A549 (cell line): ENCODE measurements around the gene FOXP1. TPM values are rescaled to one million over a fixed set of nuclear protein-coding genes. Genes with fewer than 3 reads are reported as not detected.

ENCODE experiments used
- ATAC-seq, 2 experiments: fragments of 200-7000 bp in 1 of 2; fragments of >200 bp in 1 of 2; cut with Nextera tagmentation in 1 of 2; cut with Tn5 transposase in 1 of 2; 3 replicates each; pipeline versions ENCODE4 v1.8.0 to v1.9.1; 2018 to 2020; ENCODE audit warnings: mild to moderate bottlenecking in 1 of 2, moderate library complexity in 1 of 2
- CTCF ChIA-PET: fragments of 300-600 bp; sonication (Branson Sonifier 250); formaldehyde crosslinking; extraction: SDS; loops from one replicate; lab custom pipeline; 2021; ENCODE audit warnings: antibody characterized with exemption, inconsistent platforms; lab: Yijun Ruan, JAX
- POLR2A ChIA-PET: fragments of 350-600 bp; formaldehyde crosslinking; extraction: SDS; loops from one replicate; lab custom pipeline; 2021; ENCODE audit warnings: antibody characterized with exemption, inconsistent platforms; lab: Yijun Ruan, JAX
- DNase-seq, 2 experiments: peaks; one replicate each; pipeline versions ENCODE4 v3.0.0 to v3.0.0-alpha.2; 2011 to 2016; ENCODE audit warnings: low read depth in 1 of 2, low spot score in 1 of 2
- FAIRE-seq: peaks from 2 replicates; lab custom pipeline; 2011; peaks lifted over from hg19 to GRCh38; lab: Jason Lieb, UNC
- H3K27ac ChIP-seq, 2 experiments: fragments of >200 bp; sonication (Bioruptor Twin); formaldehyde crosslinking; 3 replicates each; pipeline ENCODE4 v1.5.1; 2016 to 2017
- H3K4me1 ChIP-seq: fragments of >200 bp; sonication (Bioruptor Twin); formaldehyde crosslinking; 3 replicates; pipeline ENCODE4 v1.6.1; 2016
- H3K4me2 ChIP-seq: fragments of >200 bp; sonication (Bioruptor Twin); formaldehyde crosslinking; 3 replicates; pipeline ENCODE4 v1.6.1; 2016
- H3K4me3 ChIP-seq: fragments of >200 bp; sonication (Bioruptor Twin); formaldehyde crosslinking; 3 replicates; pipeline ENCODE4 v1.5.1; 2016
- H3K9me3 ChIP-seq: fragments of >200 bp; sonication (Bioruptor Twin); formaldehyde crosslinking; 3 replicates; pipeline ENCODE4 v1.6.1; 2016
- BHLHE40 ChIP-seq: IDR thresholded peaks from 2 replicates; pipeline ENCODE4 v1.6.1; 2012; ENCODE audit warnings: low read depth, low read length, inconsistent platforms
- CBX8 ChIP-seq: fragments of 200-600 bp; sonication (generic); IDR thresholded peaks from 2 replicates; pipeline ENCODE4 v1.6.1; 2016
- CHD4 ChIP-seq: fragments of 200-600 bp; sonication (generic); IDR thresholded peaks from 2 replicates; pipeline ENCODE4 v1.6.1; 2016; ENCODE audit warnings: antibody characterized with exemption, mild to moderate bottlenecking, borderline replicate concordance
- EHMT2 ChIP-seq: fragments of 200-600 bp; sonication (generic); IDR thresholded peaks from 2 replicates; pipeline ENCODE4 v1.6.1; 2016; ENCODE audit warnings: antibody characterized with exemption, low read depth, mild to moderate bottlenecking, moderate library complexity
- ESRRA ChIP-seq: fragments of 150-350 bp; IDR thresholded peaks from 2 replicates; pipeline ENCODE4 v1.6.1; 2014; ENCODE audit warnings: mild to moderate bottlenecking, low read length, borderline replicate concordance
- FOSB ChIP-seq: fragments of 250-450 bp; sonication (Bioruptor Pico); IDR thresholded peaks from 2 replicates; pipeline ENCODE4 v1.5.0; 2020; ENCODE audit warnings: mild to moderate bottlenecking, moderate library complexity
- HEYL ChIP-seq: fragments of 250-450 bp; sonication (Bioruptor Pico); IDR thresholded peaks from 2 replicates; pipeline ENCODE4 v1.8.0; 2021; ENCODE audit warnings: mild to moderate bottlenecking, moderate library complexity
- HOXA7 ChIP-seq: fragments of 250-450 bp; sonication (Bioruptor Pico); IDR thresholded peaks from 2 replicates; pipeline ENCODE4 v1.5.0; 2020; ENCODE audit warnings: mild to moderate bottlenecking, moderate library complexity
- HOXB5 ChIP-seq: fragments of 250-450 bp; sonication (Bioruptor Pico); IDR thresholded peaks from 2 replicates; pipeline ENCODE4 v1.5.0; 2020; ENCODE audit warnings: mild to moderate bottlenecking, moderate library complexity
- KDM1A ChIP-seq: fragments of 200-600 bp; sonication (generic); IDR thresholded peaks from 2 replicates; pipeline ENCODE4 v1.6.1; 2016; ENCODE audit warnings: low read depth, mild to moderate bottlenecking
- KDM5A ChIP-seq: fragments of 200-600 bp; sonication (generic); IDR thresholded peaks from 2 replicates; pipeline ENCODE4 v1.6.1; 2016; ENCODE audit warnings: antibody characterized with exemption, mild to moderate bottlenecking
- RNF2 ChIP-seq: fragments of 200-600 bp; sonication (generic); IDR thresholded peaks from 2 replicates; pipeline ENCODE4 v1.6.1; 2016; ENCODE audit warnings: low read depth, mild to moderate bottlenecking, antibody characterized with exemption, moderate library complexity, borderline replicate concordance
- SREBF2 ChIP-seq: fragments of 450-650 bp; IDR thresholded peaks from 2 replicates; pipeline ENCODE4 v1.6.1; 2014; ENCODE audit warnings: mild to moderate bottlenecking, moderate library complexity
- TP53 ChIP-seq: fragments of 250-450 bp; sonication (Bioruptor Pico); IDR thresholded peaks from 2 replicates; pipeline ENCODE4 v1.5.0; 2021; ENCODE audit warnings: mild to moderate bottlenecking, moderate library complexity
- ZC3H11A ChIP-seq: fragments of 450-650 bp; IDR thresholded peaks from 2 replicates; pipeline ENCODE4 v1.6.1; 2014; ENCODE audit warnings: antibody characterized with exemption, mild to moderate bottlenecking
- ZNF302 ChIP-seq: fragments of 250-450 bp; sonication (Bioruptor Pico); IDR thresholded peaks from 2 replicates; pipeline ENCODE4 v1.9.0; 2021; ENCODE audit warnings: inconsistent platforms, mild to moderate bottlenecking, moderate library complexity
- ZSCAN20 ChIP-seq: fragments of 250-450 bp; sonication (Bioruptor Pico); IDR thresholded peaks from 2 replicates; pipeline ENCODE4 v1.8.0; 2022; ENCODE audit warnings: mild to moderate bottlenecking, moderate library complexity
- WGBS: methylation state at CpG from one replicate; pipeline ENCODE4 v1.1.6; 2017; ENCODE audit errors: missing lambda C conversion rate; 5-methylcytosine and 5-hydroxymethylcytosine counted together
- polyA plus RNA-seq, 4 experiments: library from polyadenylated mRNA; depleted of rRNA in 3 of 4; stranded (reverse); fragments of >200 nt; fragmentation: RNase III in 1 of 4; extraction: RNeasy Plus Mini Kit Qiagen cat#74134 plus additional on column Dnase treatment in 1 of 4; gene quantifications; 2 replicates in 3 of 4; 3 replicates in 1 of 4; pipeline ENCODE4 v1.2.3, GENCODE V29; 2011 to 2017
- TF ChIP-seq, protein P1 (sequence below): IDR thresholded peaks from 2 replicates; pipeline ENCODE4 v1.6.1; 2012
- TF ChIP-seq, protein P2 (sequence below): fragments of 450-650 bp; IDR thresholded peaks from 2 replicates; pipeline ENCODE4 v1.6.1; 2014; ENCODE audit warnings: antibody characterized with exemption
- TF ChIP-seq, protein P3 (sequence below): fragments of >200 bp; sonication (Bioruptor Twin); formaldehyde crosslinking; IDR thresholded peaks from 3 replicates; pipeline ENCODE4 v1.5.1; 2016
- TF ChIP-seq, protein P4 (sequence below): fragments of 250-450 bp; sonication (Bioruptor Pico); IDR thresholded peaks from 2 replicates; pipeline ENCODE4 v1.5.0; 2021; ENCODE audit warnings: mild to moderate bottlenecking, moderate library complexity, borderline replicate concordance
- TF ChIP-seq, protein P5 (sequence below): fragments of >200 bp; sonication (Bioruptor Twin); formaldehyde crosslinking; IDR thresholded peaks from 3 replicates; pipeline ENCODE4 v1.6.1; 2016

FOXP1 gene
- polyA plus RNA-seq, 2 of the 4 experiments (the other 2 are of a cell fraction) = 12.8 to 13.9 TPM

DNA sequence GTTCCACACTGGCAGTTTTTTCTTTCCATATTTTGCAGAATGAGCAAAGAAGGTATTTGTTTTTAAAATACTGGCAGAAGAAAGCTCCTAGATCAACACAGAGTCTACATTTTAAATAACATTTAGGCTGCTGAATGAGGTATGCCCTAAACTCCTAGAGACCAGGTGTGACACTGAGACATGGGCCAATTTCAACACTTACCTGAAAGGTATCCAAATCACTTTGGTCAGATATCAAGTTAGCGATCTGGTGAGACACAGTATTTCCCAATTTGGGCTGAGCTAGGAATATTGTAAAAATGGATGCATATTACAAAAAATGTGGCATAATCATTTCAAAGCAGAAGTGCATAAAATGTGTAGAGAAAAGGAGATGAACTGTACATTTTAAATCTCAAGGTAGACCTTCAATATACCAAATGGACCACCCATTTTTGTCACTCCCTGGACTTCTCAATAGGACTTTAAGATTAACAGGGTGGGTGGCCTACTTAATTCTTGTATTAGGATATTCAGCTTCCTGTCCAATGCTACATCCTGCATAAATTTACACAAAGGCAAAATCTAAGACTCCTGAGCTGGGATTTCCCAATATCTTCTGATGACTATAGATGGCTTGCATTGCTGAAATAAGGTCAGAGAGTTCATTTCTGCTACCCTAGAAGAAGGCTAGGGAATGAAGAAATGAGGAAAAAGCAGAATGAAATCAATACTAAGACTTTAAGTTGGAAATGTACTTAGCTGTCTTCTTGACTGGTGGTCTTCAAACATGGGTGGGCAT lies 487.8 kb downstream of the FOXP1 start (continued):
- TF ChIP-seq RNF2 = no peak
- TF ChIP-seq, protein P1, sequence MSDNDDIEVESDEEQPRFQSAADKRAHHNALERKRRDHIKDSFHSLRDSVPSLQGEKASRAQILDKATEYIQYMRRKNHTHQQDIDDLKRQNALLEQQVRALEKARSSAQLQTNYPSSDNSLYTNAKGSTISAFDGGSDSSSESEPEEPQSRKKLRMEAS = no peak
- TF ChIP-seq, protein P2, sequence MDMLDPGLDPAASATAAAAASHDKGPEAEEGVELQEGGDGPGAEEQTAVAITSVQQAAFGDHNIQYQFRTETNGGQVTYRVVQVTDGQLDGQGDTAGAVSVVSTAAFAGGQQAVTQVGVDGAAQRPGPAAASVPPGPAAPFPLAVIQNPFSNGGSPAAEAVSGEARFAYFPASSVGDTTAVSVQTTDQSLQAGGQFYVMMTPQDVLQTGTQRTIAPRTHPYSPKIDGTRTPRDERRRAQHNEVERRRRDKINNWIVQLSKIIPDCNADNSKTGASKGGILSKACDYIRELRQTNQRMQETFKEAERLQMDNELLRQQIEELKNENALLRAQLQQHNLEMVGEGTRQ = no peak
- TF ChIP-seq CHD4 = no peak
- no peak for TF ChIP-seq HEYL (CRISPR knock-in tag)

DNA sequence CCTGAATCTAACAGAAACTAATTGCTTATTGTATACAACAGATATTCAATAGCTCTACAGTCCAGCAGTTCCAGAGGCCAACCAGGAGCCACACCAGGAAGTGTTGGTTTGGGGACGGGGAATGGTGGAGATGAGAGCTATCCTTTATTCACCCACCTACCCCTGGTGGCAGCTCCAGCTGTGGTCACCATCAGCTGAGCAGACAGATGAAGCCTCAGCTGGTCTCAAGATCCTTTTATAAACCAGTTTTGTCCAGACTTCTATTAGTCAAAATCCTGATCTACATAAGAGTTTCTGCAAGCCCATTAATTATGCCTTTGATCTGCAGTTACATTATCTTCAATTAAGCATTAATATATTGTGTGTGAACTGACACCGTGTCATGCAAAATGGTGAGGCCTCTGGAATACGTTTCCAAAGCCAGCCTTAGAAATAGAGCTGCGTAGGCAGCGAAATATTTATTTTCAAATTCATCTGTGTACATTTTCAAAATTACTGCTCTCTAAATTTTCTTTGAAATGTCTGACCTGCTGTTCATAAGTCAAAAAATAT lies 488.8 kb downstream of the FOXP1 start:
- Histone ChIP-seq H3K4me3 (no peak overlapping the region), H3K4me2 (no peak overlapping the region), H3K27ac (no peak overlapping the region), H3K4me1 (peaks cover 2% of the 10 kb centered on the region; the same call in 2 of the 3 replicates), H3K9me3 (no peaks in the 10 kb centered on the region)
- DNase-seq (no peak), ATAC-seq (no peak), FAIRE-seq (no peak)
- WGBS = 88% methylated on average over 5 of the region's 5 CpGs
- CTCF ChIA-PET = interaction anchor here (0.7 to 1.2 kb wide), 2 partner anchors 558 to 961 kb away, joined by 3 to 4 read pairs; no protein-coding TSS in a partner anchor
- no peak for TF ChIP-seq HOXB5
- TF ChIP-seq, protein P3, sequence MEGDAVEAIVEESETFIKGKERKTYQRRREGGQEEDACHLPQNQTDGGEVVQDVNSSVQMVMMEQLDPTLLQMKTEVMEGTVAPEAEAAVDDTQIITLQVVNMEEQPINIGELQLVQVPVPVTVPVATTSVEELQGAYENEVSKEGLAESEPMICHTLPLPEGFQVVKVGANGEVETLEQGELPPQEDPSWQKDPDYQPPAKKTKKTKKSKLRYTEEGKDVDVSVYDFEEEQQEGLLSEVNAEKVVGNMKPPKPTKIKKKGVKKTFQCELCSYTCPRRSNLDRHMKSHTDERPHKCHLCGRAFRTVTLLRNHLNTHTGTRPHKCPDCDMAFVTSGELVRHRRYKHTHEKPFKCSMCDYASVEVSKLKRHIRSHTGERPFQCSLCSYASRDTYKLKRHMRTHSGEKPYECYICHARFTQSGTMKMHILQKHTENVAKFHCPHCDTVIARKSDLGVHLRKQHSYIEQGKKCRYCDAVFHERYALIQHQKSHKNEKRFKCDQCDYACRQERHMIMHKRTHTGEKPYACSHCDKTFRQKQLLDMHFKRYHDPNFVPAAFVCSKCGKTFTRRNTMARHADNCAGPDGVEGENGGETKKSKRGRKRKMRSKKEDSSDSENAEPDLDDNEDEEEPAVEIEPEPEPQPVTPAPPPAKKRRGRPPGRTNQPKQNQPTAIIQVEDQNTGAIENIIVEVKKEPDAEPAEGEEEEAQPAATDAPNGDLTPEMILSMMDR = no peak
- no peak for TF ChIP-seq ZC3H11A
- TF ChIP-seq HEYL (CRISPR knock-in tag) = no peak
- TF ChIP-seq, protein P4, sequence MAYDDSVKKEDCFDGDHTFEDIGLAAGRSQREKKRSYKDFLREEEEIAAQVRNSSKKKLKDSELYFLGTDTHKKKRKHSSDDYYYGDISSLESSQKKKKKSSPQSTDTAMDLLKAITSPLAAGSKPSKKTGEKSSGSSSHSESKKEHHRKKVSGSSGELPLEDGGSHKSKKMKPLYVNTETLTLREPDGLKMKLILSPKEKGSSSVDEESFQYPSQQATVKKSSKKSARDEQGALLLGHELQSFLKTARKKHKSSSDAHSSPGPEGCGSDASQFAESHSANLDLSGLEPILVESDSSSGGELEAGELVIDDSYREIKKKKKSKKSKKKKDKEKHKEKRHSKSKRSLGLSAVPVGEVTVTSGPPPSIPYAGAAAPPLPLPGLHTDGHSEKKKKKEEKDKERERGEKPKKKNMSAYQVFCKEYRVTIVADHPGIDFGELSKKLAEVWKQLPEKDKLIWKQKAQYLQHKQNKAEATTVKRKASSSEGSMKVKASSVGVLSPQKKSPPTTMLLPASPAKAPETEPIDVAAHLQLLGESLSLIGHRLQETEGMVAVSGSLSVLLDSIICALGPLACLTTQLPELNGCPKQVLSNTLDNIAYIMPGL (CRISPR knock-in tag) = no peak
- TF ChIP-seq, protein P2 = no peak
- TF ChIP-seq KDM5A = no peak
- no peak for TF ChIP-seq KDM1A
- no peak for TF ChIP-seq TP53 (CRISPR knock-in tag)
- TF ChIP-seq, all 56 proteins: peak for 0
- POLR2A ChIA-PET = no interaction called here

DNA sequence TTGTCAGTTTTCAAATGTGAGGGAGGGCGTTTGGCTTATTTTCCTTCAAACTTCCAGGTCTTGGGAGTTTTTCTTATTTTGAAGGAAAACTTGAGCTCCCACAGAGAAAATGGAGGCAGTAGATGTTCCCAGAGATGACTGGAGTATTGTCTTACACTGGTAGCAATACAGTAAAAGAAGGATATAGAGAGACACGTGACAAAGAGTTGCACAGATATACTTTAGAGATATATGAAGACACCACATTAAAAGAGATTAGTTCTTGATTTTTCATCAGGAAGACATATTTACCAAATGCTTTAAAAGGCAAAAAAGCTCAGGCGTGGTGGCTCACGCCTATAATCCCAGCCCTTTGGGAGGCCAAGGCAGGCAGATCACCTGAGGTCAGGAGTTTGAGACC lies 490.9 kb downstream of the FOXP1 start:
- no peak for FAIRE-seq
- ChIA-PET POLR2A (no interaction called here), CTCF (no interaction called here)

More for the DNA sequence above, 490.9 kb downstream of the FOXP1 start:
- DNase-seq (no peak), ATAC-seq (no peak)
- no peak for TF ChIP-seq HOXA7 (CRISPR knock-in tag)
- TF ChIP-seq ESRRA = no peak
- TF ChIP-seq BHLHE40 = no peak
- no peak for TF ChIP-seq EHMT2
- no peak for TF ChIP-seq FOSB (CRISPR knock-in tag)
- TF ChIP-seq KDM1A = no peak
- no peak for TF ChIP-seq ZNF302 (CRISPR knock-in tag)
- TF ChIP-seq, protein P5, sequence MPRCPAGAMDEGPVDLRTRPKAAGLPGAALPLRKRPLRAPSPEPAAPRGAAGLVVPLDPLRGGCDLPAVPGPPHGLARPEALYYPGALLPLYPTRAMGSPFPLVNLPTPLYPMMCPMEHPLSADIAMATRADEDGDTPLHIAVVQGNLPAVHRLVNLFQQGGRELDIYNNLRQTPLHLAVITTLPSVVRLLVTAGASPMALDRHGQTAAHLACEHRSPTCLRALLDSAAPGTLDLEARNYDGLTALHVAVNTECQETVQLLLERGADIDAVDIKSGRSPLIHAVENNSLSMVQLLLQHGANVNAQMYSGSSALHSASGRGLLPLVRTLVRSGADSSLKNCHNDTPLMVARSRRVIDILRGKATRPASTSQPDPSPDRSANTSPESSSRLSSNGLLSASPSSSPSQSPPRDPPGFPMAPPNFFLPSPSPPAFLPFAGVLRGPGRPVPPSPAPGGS = no peak
- TF ChIP-seq SREBF2 = no peak
- TF ChIP-seq ZSCAN20 = no peak
- TF ChIP-seq CBX8 = no peak
- H3K4me3 ChIP-seq = no peak overlapping the region
- H3K4me2 ChIP-seq = no peak overlapping the region
- WGBS = 85% methylated on average over 4 of the region's 4 CpGs
- peaks cover 23% of the 10 kb centered on the region for H3K4me1 ChIP-seq
- no peak overlapping the region; a peak in 1 of 6 replicates for H3K27ac ChIP-seq
- H3K9me3 ChIP-seq = no peaks in the 10 kb centered on the region
